Ovary (tissue), 9 donors: ENCODE data around the gene AGBL4. TPM values are rescaled to one million over a fixed set of nuclear protein-coding genes. Genes with fewer than 3 reads are reported as not detected.

Experiments used
- DNase-seq, 5 donors: peaks; one replicate each; pipeline ENCODE4 v3.0.0-alpha.2; 2019 to 2020
- H3K27ac ChIP-seq, 2 donors: fragments of 200-600 bp; one replicate each; pipeline versions ENCODE4 v1.5.1 to v1.8.0; 2019 to 2022
- H3K27me3 ChIP-seq: fragments of 200-600 bp; one replicate; pipeline ENCODE4 v1.8.0; 2022
- H3K36me3 ChIP-seq: fragments of 200-600 bp; sonication (generic); one replicate; pipeline ENCODE4 v1.5.1; 2019
- H3K4me1 ChIP-seq: one replicate; pipeline ENCODE4 v1.8.1; 2013; ENCODE audit warnings: mild to moderate bottlenecking, moderate library complexity; ENCODE audit not compliant: insufficient read depth
- H3K4me3 ChIP-seq: fragments of 200-600 bp; sonication (generic); one replicate; pipeline ENCODE4 v1.5.1; 2017
- H3K9me3 ChIP-seq, 2 donors: fragments of 200-600 bp in 1 of 2; sonication (generic) in 1 of 2; one replicate each; pipeline versions ENCODE4 v1.5.1 to v1.8.1; 2013 to 2019; ENCODE audit warnings: mild to moderate bottlenecking in 1 of 2, moderate library complexity in 1 of 2
- EP300 ChIP-seq: sonication (generic); formaldehyde crosslinking; IDR thresholded peaks from one replicate; pipeline ENCODE4 v1.6.1; 2017; ENCODE audit warnings: antibody characterized with exemption
- POLR2A ChIP-seq: fragments of 450-650 bp; IDR thresholded peaks from one replicate; pipeline ENCODE4 v1.6.1; 2017; ENCODE audit warnings: antibody characterized with exemption, mild to moderate bottlenecking, moderate library complexity
- WGBS, 3 donors: extraction: QIAGEN DNeasy Blood & Tissue Kit in 1 of 3; methylation state at CpG; one replicate each; pipeline versions ENCODE4 v1.1.5 to v1.1.7; 2013 to 2017; 5-methylcytosine and 5-hydroxymethylcytosine counted together
- intact Hi-C, 4 donors: fragments of 100-400 bp; cut with DNase I; formaldehyde crosslinking; loops; one replicate each; pipeline versions ENCODE4 v1.11.0 to v1.15.1; 2022 to 2023
- polyA plus RNA-seq, 2 donors: library from polyadenylated mRNA; stranded (reverse); fragments of 200-250 nt in 1 of 2; fragments of 350-450 nt in 1 of 2; fragmentation: Illumina TruSeq in 1 of 2; extraction: RNeasy Lipid Tissue Mini Kit (QIAGEN cat#74804) in 1 of 2; gene quantifications; one replicate each; pipeline ENCODE4 v1.2.3, GENCODE V29; 2013 to 2014
- total RNA-seq, 7 donors: library from RNA; depleted of rRNA in 2 of 7; stranded (reverse); fragments of >200 nt in 2 of 7; fragmentation: NEBNext Ultra II Directional in 3 of 7; extraction: Animal tissue kit (Norgen Biotek cat#: 25700) in 3 of 7; gene quantifications; one replicate each; pipeline versions ENCODE4 v1.1.0 to v1.2.4, GENCODE V29; 2016 to 2023
- TF ChIP-seq, protein P1 (sequence below), 3 donors: fragments of 450-650 bp in 2 of 3; fragments of 200-600 bp in 1 of 3; IDR thresholded peaks; one replicate each; pipeline versions ENCODE4 v1.5.1 to v1.8.0; 2016 to 2022; ENCODE audit warnings: antibody characterized with exemption in 3 of 3, mild to moderate bottlenecking in 1 of 3
- donor health status: DM: no; HTN: no; CAD: no; lungs with moderate emphysema.
- donor health status: DM: no; HTN: no; CAD: no.
- donor health status: Bipolar disorder and iron deficiency.
- donor health status: DM: yes; HTN: yes; CAD: no.
- donor health status: DM: no; HTN: no; CAD: no.
- donor health status: DM: yes; HTN: yes; CAD: no.

The AGBL4 gene
- total and polyA plus RNA-seq, 9 donors: 0.15 to 6.2 (median 0.64) TPM

DNA sequence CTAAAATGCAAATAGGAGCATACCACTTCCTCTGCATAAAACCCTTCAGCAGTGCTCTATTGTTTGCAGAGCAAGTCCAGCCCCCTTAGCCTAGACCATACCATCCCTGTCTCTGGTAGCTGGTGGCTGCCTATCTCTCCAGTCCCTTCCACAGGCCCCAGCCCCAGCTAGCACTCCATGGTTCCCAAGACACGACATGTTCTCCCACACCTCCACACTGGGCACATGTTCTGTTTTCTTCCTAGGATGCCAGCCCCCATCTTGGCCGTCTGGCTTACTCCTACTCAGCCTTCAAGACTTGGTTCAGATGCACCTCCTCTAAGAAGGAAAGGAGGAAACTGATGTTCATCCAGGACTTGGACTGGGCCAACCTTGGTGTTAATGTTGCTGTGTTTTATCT is 1355.4 kb downstream of the AGBL4 start:
- Histone ChIP-seq H3K36me3 (no peaks in the 10 kb centered on the region), H3K27ac (no peak overlapping the region), H3K27me3 (no peaks in the 10 kb centered on the region), H3K4me3 (no peak overlapping the region), H3K9me3 (no peaks in the 10 kb centered on the region), H3K4me1 (no peaks in the 10 kb centered on the region)
- WGBS, 3 donors: 72 to 90% (median 78%) methylated on average over 2 of the region's 2 CpGs
- no peak for DNase-seq
- TF ChIP-seq POLR2A: no peak
- TF ChIP-seq, protein P1, sequence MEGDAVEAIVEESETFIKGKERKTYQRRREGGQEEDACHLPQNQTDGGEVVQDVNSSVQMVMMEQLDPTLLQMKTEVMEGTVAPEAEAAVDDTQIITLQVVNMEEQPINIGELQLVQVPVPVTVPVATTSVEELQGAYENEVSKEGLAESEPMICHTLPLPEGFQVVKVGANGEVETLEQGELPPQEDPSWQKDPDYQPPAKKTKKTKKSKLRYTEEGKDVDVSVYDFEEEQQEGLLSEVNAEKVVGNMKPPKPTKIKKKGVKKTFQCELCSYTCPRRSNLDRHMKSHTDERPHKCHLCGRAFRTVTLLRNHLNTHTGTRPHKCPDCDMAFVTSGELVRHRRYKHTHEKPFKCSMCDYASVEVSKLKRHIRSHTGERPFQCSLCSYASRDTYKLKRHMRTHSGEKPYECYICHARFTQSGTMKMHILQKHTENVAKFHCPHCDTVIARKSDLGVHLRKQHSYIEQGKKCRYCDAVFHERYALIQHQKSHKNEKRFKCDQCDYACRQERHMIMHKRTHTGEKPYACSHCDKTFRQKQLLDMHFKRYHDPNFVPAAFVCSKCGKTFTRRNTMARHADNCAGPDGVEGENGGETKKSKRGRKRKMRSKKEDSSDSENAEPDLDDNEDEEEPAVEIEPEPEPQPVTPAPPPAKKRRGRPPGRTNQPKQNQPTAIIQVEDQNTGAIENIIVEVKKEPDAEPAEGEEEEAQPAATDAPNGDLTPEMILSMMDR (IDR thresholded peaks at IDR 0.05): no peak
- no peak for TF ChIP-seq EP300
- intact Hi-C loops: loop anchor here in 1 of 4 donors (5.0 kb wide), 1 partner anchor 626 kb away; no protein-coding TSS in a partner anchor

DNA sequence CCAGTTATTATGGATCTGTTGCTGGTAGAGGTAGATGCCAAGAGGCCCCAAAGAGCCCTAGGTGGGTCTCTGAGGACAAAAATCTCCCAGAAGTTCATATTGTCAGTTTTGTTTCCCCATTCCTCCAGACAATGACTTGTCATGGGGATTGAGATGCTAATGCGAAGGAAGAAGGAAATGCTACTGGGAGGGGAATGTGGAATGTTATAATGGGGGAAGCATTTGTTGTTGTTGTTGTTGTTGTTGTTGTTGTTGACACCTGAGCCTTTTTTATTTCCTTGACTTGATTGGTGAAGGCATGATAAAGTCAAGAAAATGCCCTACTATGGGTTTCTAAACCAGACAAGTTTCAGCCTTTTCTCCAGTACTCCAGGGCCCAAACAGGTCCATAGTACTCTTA is 1356.0 kb downstream of the AGBL4 start:
- no peaks in the 10 kb centered on the region for H3K4me1 ChIP-seq
- no peaks in the 10 kb centered on the region for H3K36me3 ChIP-seq
- WGBS, 3 donors: 88 to 94% (median 89%) methylated on average over 1 of the region's 1 CpG
- no peak overlapping the region for H3K27ac ChIP-seq
- H3K4me3 ChIP-seq: no peak overlapping the region
- TF ChIP-seq POLR2A (no peak), EP300 (no peak)
- TF ChIP-seq, protein P1 (IDR thresholded peaks at IDR 0.05): no peak
- intact Hi-C loops: loop anchor here in 1 of 4 donors (5.0 kb wide), 1 partner anchor 625 kb away; no protein-coding TSS in a partner anchor
- H3K9me3 ChIP-seq: no peaks in the 10 kb centered on the region
- DNase-seq: no peak
- no peaks in the 10 kb centered on the region for H3K27me3 ChIP-seq

DNA sequence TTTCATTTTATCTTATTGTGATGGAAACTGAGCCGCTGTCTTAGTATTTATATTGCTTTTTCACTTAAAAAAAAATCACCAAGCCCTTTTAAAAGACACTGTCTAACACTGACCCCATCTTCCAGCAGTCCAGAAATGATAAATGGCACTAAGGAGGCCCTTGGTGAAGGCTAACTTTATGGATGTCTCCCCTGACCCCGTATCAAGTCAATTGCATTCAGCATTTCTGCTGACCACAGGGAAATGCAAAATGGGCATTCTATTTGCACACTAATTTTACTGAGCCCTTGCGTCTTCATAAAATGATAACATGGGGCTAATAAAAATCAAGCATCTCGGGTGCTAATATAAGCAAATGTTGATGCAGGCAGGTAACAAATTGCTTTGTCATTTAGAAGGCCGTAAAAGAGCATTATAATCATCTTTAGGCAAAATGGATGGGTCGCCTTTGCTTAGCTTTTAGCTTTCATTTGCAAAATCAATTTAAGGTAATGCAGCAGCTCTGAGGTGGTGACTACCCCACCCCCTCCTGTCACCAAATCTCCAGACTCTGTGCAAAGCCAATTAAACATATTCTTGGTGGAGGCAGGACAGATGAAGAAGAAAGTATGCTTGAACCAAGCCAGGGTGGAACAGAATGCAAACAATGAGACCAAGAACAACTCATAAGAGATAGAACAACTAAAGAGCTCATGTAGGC is 1357.9 kb downstream of the AGBL4 start:
- Histone ChIP-seq H3K27ac (no peak overlapping the region), H3K36me3 (no peaks in the 10 kb centered on the region), H3K4me1 (no peaks in the 10 kb centered on the region), H3K4me3 (no peak overlapping the region), H3K9me3 (no peaks in the 10 kb centered on the region), H3K27me3 (no peaks in the 10 kb centered on the region)
- no peak for DNase-seq
- 71 to 79% (median 72%) methylated on average over 6 of the region's 6 CpGs for WGBS, 3 donors
- intact Hi-C loops: loop anchor here in 1 of 4 donors (5.0 kb wide), 1 partner anchor 624 kb away; no protein-coding TSS in a partner anchor
- TF ChIP-seq, protein P1 (IDR thresholded peaks at IDR 0.05): no peak
- TF ChIP-seq EP300 (no peak), POLR2A (no peak)

DNA sequence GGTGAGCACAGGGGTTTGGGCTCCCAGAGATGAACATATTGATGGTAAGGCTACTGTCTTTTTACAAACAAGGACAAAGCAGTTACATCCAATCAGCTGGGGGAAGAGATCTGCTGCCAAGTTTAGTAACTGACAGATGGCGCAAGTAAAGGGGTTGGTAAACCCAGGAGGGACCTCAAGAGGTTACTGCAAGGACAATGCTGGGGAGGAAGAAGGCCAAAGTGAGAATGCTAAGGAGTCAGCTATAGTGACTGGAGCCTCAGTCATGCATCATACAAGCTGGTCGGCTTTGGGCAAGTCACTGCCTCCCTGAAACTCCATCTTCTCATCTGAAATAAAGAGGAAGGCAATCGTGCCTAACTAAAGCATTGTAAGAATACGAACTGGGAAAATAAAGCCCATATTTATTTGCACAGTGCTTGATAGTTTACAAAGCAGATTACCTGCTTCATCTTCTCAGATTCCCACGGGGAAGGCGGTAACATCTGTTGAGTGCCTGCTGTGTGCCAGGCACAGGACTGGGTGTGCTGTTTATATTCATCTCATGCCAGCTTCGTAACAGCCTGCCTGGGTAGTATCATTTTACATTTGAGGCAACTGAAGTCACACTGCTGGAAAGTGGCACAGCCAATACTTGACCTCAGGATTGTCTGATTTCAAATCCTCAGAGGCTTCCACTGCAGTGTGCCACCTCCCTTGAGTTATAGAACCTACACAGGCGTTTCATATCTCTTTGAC is 1361.9 kb downstream of the AGBL4 start:
- H3K4me3 ChIP-seq: no peak overlapping the region
- WGBS, 3 donors: 72 to 77% (median 75%) methylated on average over 8 of the region's 8 CpGs
- no peak for DNase-seq

More for the DNA sequence above, 1361.9 kb downstream of the AGBL4 start:
- Histone ChIP-seq H3K36me3 (no peaks in the 10 kb centered on the region), H3K27me3 (no peaks in the 10 kb centered on the region), H3K4me1 (no peaks in the 10 kb centered on the region), H3K27ac (no peak overlapping the region), H3K9me3 (no peaks in the 10 kb centered on the region)
- intact Hi-C loops: no loop called here
- TF ChIP-seq POLR2A (no peak), EP300 (no peak)
- TF ChIP-seq, protein P1 (IDR thresholded peaks at IDR 0.05): no peak
